Activated CD4-positive, alpha-beta T cell treated with anti-CD3 and anti-CD28 coated beads, Interleukin-10, Interleukin-2, amounts not matched to agents 100 ng/mL and 50 ng/mL, durations not matched to agents 16 hours and 8 hours (primary cell): ENCODE results near the gene CPLANE2.
"Not testable (repeated sequence)": the region's sequence is repeated elsewhere in the genome, so short reads cannot be mapped to it uniquely, and the experiment has no call there.

Experiments
- DNase-seq: peaks from one replicate; pipeline ENCODE4 v3.0.0-alpha.2; 2020

The CPLANE2 gene, protein sequence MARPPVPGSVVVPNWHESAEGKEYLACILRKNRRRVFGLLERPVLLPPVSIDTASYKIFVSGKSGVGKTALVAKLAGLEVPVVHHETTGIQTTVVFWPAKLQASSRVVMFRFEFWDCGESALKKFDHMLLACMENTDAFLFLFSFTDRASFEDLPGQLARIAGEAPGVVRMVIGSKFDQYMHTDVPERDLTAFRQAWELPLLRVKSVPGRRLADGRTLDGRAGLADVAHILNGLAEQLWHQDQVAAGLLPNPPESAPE

DNA sequence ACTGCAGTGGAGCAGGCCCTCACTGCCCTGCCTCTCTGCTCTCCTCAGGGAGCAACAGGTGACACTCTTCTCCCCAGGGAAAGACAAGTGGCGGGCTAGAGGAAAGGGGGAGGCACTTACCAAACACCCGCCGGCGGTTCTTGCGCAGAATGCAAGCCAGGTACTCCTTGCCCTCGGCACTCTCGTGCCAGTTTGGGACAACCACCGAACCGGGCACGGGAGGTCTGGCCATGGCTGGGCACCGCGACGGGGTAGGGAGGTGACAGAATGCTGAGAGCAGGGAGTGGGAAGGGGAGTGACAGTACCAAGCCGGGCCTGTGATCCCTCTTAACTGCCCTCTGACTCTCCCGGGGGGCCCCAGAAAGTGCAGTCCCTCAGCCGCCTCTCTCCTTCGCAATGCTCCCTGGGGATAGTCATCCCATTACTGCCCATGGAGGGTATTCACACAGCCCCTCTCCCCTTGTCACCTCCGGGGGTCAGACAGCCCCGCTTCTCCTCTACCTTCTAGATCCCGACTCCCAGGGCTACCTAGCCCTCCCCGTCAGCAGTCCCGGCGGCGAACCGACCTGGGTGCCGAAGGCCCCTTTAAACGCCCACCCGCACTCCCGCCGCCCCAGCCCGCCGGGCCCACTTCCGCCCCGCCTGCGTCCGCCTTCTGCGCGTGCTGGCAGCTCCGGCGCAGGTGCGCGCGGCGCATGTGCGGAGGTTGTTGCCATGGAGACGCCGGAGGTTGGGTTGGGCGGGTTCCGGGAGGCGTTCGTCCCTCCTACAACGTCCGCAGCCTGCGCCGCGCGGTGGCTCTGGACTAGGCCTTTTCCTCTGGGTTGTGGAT lies at the start of gene CPLANE2:
CPLANE2 (minus strand) TSS at position 673 of the 832 bp plus-strand sequence; CDS start at position 232, 441 bp downstream.
- peak; percentile 97 for DNase-seq

DNA sequence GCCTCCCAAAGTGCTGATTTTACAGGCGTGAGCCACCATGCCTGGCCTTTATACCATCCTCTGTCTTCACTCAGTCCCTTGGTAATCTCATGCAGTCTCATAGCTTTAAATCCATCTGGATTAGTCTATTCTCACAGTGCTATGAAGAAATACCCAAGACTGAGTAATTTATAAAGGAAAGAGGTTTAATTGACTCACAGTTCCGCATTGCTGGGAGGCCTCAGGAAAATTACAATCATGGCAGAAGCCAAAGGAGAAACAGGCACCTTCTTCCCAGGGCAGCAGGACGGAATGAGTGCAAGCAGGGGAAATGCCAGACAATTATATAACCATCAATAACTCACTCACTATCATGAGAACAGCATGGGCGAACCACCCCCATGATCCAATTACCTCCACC lies 49.1 kb upstream of the CPLANE2 start:
- DNase-seq, result no peak

DNA sequence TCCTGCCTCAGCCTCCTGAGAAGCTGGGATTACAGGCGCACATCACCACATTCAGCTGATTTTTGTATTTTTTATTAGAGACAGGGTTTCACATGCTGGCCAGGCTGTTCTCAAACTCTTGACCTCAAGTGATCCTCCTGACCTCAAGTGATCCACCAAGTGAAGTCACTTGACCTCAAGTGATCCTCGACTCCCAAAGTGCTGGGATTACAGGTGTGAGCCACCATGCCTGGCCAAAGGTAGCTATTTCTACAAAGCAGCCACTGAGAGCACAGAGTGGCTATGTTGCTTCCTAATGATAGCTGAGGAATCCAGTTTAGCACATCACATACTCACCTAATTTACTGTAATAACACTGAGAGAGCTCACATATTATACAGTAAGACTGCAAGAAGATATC lies 44.8 kb upstream of the CPLANE2 start:
- DNase-seq, result no peak

DNA sequence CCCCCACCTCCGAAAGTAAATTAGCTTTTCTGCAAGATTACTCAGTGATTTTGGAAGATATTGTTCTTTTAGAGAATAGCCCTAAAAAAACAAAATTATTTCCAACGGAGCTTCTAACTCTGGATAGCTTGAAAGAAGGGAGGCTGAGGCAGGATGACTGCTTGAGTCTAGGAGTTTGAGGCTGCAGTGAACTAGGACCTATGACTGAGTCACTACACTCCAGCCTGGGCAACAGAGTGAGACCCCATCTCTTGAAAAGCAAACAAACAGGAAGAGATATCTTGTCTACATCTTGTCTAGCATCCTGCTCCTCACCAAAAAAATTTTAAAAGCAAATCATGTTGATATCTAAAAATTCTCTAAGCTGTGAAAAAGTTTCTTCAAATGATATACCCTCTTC lies 42.2 kb upstream of the CPLANE2 start:
- no peak for DNase-seq

DNA sequence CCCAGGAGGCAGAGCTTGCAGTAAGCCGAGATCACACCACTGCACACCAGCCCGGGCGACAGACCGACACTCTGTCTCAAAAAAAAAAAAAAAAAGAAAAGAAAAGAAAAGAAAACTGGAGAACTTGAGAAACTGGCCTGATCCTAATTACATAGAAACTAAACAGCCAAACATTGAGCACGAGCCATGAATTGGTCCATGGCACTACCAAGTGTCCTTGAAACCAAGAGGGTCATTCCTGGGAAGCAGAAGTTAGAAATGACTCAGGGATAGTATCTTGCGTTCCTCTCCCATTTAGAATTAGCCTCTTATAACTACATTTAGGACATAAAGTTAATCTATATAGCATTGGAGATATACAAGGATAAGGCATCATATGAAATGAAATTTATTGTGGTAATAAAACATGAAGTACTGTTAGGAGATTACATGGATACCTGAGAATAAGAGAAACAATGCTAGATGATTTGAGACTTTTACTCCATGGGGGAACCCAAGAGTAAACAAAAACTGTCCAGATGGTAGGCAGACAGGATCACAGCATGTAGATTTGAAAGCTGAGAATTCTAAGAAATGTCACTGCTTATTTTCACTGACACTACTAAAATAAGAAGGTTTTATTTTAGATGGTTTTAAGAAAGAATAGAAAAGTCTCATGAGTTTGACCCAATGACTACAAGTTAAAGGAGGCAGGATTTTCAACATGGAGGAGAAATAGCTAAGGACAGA lies 39.5 kb upstream of the CPLANE2 start:
- no peak for DNase-seq

DNA sequence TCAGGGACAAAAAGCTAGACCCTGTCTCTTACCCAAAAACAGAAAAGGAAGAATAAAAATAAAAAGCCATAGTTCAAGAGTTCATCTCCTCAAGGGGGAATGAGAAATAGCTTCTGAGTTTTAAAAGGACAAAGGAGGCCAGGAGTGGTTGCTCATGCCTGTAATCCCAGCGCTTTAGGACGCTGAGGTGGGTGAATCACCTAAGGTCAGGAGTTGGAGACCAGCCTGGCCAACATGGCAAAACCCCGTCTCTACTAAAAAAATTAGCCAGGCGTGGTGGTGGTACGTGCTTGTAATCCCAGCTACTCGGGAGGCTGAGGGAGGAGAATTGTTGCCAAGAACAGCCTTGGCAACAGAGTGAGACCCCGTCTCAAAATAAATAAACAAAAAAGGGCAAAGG lies 38.6 kb upstream of the CPLANE2 start:
- DNase-seq, result no peak

DNA sequence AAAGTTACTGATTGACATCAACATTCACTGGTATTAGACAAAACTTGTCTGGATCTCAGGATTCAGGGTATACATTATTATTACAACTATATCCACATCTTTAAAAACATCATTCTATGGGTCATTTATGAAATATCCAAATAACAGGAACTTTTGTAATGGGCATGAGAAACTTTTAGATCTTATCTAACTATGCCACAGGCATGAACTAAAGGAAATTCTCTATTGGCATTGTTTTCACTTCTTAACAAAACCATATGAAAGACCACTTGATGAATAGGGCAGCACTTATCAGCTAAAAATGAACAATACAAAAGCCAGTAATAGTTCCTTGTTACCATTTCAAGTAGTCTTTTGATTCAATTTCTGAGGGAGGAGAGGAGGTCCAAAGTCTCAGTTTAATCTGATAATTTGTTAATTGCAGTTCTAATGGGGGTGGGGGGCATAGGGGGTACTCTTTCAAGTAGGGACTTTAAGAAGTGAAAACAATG lies 30.8 kb upstream of the CPLANE2 start:
- no peak for DNase-seq

DNA sequence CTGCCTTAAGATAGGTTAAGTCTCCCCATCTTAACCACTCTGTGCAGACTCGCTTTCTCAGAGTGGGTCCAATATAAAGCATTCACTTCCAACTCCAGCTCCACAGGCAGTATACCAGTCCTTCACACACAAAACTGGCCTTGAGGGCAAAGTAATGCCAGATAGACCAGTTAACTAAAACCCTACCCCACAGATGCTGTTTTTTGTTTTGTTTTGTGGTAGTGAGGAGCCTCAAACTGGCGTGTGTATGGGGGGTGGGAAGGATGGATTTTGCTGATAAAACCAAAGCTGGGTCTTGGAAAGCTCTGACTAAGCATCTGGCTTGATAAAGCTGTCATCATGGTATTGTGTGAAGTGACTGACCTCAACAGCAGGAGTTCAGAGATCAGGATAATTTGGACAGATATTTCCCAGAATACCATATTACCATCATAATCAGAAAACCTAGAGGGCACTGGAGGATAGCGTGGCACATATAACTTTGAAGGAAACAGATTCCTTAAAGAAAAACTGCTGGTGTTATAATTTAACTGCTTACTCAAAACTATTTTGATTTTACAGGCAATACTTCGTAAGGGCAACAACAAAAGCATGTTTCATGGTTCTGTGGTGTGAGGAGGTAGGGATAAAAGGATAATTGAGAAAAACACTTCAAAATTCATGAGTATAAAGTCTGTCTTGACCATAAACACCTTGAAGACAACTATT lies 29.6 kb upstream of the CPLANE2 start:
- no peak for DNase-seq

DNA sequence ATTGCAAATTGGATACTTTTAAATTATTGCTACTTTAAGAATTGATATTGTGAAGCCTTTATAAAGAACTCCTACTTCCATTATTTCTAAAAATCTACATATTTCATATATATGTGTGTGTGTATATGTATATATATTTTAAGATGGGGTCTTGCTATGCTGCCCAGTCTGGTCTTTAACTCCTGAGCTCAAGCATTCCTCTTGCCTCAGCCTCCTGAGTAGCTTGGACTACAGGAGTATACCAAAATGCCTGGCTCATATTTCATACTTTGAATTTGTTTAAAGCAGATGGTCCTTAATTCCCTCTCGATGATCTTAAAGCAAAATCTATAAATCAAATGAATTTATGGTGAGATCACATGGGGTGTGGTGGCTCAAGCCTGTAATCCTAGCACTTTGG lies 25.1 kb upstream of the CPLANE2 start:
- no peak for DNase-seq

DNA sequence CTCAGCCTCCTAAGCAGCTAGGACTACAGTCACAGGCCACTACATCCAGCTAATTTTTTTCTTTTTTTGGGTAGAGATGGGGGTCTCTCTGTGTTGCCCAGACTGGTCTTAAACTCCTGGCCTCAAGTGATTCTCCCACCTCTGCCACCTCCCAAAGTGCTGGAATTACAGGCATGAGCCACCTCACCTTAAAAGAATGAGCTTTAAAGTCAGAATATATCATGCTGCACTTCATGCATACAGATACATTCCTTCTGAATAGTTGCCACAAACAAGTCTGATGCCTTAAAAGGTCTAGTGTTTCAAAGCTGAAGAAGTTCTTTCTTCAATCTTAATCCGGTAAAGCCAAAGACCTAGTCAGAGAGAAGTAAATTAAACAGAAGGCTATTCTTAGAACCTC lies 23.8 kb upstream of the CPLANE2 start:
- no peak for DNase-seq

DNA sequence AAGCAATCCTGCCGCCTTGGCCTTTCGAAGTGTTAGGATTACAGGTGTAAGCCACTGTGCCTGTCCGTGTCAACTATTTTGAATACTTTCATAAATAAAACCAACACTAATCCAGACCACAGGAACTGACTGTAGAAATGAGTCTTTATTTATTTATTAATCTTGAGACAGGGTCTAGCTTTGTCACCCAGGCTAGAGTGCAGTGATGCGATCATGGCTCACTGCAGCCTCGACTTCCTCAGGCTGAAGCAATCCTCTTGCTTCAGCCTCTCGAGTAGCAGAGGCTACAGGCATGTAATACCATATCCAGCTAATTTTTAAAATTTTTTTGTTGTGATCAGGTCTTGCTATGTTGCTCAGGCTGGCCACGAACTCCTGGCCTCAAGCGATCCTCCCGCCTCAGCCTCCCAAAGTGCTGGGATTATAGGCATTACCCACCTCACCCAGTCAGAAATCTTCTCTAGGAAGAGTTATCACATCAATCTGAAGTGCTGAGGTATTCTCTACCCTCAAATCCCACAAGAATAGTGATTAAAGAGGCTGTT lies 21.7 kb upstream of the CPLANE2 start:
- DNase-seq, result no peak

DNA sequence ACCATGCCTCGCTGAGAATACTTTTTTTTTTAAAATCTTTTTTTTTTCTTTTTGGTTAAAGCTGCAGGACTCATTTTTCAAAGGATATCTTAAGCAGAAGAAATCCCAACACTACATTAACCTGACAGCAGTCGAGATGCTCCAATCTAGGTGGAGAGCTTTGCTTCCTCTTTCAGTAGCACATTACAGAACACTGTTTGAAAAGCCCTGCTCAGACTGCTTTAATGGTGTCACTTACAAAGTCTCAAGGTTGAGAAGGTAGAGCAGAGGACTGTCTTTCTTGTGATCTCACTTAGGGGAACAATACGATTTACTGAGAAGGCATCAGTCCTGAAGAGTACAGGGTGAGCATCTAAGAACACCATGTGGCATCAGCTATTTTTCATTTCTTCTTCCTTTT lies 21.0 kb upstream of the CPLANE2 start:
- DNase-seq, result no peak

DNA sequence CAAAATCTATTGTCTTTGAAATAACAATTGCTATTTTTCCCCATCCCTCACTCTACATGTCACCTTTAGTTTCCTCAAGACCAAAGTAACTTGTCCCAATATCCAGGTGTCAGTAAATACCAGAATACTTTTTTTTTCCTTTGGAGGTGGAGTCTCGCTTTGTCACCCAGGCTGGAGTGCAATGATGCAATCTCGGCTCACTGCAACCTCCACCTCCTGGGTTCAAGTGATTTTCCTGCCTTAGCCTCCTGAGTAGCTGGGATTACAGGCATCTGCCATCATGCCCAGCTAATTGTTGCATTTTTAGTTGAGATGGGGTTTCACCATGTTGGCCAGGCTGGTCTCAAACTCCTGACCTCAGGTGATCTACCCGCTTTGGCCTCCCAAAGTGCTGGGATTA lies 20.6 kb upstream of the CPLANE2 start:
- DNase-seq, result not testable (repeated sequence)

DNA sequence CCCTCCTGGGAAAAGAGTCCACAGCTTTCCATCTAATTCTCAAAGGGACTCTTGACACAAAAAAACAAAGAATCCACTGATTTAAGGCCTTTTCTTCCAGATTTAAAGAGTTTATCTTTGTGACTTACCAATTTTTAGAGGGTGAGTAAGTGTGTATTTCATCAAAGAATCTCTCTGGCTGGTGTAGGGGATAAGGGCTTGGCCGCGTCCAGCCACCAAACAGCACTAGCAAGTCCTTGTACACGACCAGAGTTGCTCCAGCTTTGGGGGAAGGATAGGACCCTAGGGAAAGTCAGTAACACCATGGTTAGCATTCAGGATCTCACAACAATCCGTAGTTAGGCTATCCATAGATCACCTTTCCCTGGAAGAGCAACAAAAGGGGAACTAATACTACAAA lies 19.5 kb upstream of the CPLANE2 start:
- DNase-seq, result no peak

DNA sequence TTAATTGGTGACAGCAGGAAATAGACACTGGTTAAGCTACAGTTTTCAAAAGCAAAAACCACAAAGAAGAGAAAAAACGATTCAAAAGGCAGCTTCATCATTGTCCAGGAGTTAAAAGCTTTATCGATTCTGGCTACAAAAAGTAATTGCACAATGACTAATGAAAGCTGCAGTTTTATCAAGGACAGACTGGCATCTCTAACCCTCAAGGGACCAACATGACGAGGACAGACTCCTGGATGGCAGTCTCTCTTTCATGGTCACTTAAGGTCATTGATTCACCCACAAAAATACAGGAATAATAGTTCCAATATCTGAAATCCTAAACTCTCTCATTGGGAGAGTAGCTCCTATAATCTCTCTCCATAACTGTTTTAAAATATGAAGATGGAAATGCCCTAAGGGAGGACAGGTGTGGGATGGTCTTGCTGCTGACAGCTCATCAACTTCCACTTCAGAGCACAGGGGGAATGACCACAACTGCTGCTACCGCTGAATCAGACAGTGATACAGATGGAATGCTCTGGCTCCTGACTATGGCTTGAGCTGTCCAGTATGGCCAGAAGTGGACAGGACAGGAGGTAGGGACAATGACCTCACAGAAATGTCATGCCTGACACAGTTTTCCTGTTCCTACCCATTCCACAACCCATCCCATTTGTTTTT lies 17.4 kb upstream of the CPLANE2 start:
- no peak for DNase-seq

DNA sequence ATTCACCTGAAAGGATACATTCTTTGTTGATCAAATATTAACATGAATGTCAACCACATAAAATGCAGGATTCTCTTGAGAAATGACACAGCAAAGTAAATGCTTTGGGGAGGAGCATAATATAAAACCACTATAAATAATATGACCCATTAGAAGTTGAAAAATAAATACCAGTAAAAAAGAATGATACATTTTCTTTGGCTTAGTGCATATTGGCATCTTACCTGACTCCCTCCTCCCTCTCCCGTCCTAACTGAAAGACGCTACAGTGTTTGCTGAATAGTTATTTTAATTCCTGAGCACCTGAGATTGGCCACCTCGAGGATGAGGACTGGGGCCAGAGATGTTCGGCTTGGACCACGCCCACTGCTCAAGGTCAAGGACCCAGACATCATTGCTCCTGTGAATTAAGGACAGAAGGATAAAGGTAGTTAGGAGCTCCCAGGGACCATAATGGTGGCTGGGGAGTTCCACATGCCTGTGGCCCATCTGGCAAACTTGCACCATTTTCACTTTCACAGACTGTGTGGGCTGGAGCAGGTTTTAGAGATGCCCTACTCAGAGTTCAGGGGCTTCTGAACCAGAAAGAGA lies 16.4 kb upstream of the CPLANE2 start:
- no peak for DNase-seq

DNA sequence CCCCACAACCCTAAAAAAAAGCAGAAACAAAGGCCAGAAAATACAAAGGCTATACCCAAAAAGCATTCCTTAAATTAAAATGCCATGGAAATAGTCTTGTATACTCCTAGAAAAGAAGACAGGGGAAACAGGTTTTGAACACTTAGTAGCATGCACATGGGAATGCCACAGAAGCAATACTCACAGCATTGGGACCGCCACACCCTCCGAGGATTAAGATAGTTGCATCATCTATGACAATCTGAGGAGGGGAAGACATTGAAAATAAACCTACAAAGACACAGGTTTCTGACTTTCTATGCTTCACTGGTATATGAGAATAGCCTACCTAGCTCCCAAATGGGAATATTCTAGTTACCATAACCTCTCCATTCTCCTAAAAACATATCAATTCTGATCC lies 15.9 kb upstream of the CPLANE2 start:
- no peak for DNase-seq

DNA sequence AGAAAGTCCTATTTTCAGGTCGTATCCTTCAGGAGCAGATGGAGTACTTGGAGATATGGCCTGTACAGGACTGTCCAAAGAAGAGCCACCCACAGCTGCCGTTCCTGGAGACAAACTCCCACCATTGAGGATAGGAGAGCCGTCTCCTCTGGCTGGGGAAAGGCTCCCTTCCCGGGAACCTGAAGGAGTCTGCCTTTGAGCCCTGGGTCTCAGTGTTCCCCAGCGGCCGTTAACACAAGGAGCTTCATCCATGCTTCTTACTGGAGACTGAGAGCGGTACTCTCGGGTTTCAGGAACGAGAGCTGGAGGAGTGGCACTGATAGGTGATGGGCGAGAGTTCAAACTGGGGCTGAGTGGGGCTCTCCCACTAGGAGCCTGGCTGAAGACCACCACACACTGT lies 14.4 kb upstream of the CPLANE2 start:
- no peak for DNase-seq

DNA sequence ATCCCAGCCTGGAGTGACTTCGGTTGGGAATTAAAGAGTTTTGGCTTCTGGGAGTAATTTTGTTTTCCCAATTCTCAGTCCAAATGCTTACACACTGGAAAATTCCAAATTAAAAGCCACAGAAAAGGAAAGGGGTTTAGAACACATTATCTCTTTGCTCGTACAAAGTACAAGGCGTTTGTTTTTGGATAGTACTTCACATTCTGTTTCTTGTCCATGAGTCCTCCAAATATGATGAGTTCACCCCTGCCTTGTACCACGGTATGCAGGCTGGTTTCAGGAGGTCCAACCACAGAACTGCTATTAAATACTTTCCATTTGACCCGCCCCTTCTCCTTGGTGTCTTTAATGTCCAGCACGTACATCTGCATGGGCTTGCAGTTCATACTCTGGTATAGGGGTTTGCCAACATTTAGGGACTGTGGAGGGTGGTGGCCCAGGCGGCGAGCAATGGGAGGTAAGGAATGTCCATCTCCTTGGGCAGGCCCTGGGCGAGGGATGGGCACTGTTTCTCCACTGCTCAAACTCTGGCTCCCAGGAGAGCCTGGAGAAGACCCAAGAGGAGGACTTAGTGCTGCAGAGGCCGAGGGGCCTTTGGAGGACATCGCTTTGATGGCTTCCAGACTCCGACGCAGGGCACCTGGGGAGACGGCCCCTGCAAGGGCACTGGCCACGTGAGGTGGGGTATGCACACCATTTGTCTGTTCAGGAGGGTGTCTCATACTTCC lies 13.7 kb upstream of the CPLANE2 start:
- DNase-seq, result no peak

DNA sequence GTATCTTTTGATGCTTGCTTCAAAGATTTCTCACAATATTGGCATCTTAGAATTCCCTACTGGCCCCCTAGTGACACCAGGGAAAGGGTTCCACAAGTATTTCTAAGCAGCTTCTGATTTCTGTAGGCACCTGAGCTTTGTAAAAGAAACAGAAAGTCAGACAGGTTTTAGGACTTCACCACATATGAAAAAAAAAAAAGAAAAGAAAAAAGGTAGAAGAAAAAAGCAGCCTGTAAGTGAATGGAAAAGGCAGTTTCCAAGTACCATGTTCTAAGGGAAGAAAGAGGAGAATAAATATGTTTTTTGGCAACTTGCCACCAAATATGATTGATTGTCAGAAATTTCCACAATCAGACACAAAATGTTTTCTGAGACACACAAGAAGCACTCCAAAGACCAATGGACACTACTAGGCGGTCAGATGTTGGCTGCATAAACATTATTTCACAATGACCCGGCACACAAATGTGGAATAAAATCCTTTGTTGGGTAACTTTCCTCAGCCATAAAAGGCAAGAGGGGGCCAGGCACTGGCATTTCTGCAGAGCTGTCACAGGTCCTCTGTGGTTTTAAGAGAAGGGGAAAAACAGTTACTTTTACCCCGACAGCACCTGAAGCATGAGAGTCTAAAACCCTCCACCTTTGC lies 12.7 kb upstream of the CPLANE2 start:
- DNase-seq, result no peak
